Measurements from ENCODE around the gene CRMP1. TPM values are rescaled to one million over a fixed set of nuclear protein-coding genes. Genes with fewer than 3 reads are reported as not detected.
A peak's percentile ranks its signal among the peaks of the same experiment; 100 is the strongest.
"Not testable (repeated sequence)": the region's sequence is repeated elsewhere in the genome, so short reads cannot be mapped to it uniquely, and the experiment has no call there.

Gene CRMP1
- total RNA-seq, 1 experiment from 2014 or later: 106 TPM

GRCh38 chr4:5839332-5839731 is 53.6 kb downstream of the CRMP1 start:
- peaks cover 44% of the 10 kb centered on the region for H3K36me3 ChIP-seq (replicated peaks; ENCODE audit: control insufficient read depth, insufficient read depth, low read length)
- DNase-seq: no peak

GRCh38 chr4:5837483-5837882 is 55.4 kb downstream of the CRMP1 start:
- H3K36me3 ChIP-seq (replicated peaks; ENCODE audit: control insufficient read depth, insufficient read depth, low read length): peaks cover 40% of the 10 kb centered on the region
- not testable (repeated sequence) for DNase-seq; H3K27me3 ChIP-seq (ENCODE audit: control insufficient read depth, insufficient read depth, low read length); H3K4me3 ChIP-seq (ENCODE audit: insufficient read depth, low read depth, low read length)

More at GRCh38 chr4:5839332-5839731, 53.6 kb downstream of the CRMP1 start:
- Histone ChIP-seq H3K4me3 (ENCODE audit: insufficient read depth, low read depth, low read length) (no peak overlapping the region), H3K27me3 (ENCODE audit: control insufficient read depth, insufficient read depth, low read length) (no peaks in the 10 kb centered on the region)

- Histone ChIP-seq H3K36me3 (replicated peaks; ENCODE audit: control insufficient read depth, insufficient read depth, low read length) (peaks cover 38% of the 10 kb centered on the region), H3K27me3 (ENCODE audit: control insufficient read depth, insufficient read depth, low read length) (no peaks in the 10 kb centered on the region), H3K4me3 (ENCODE audit: insufficient read depth, low read depth, low read length) (no peak overlapping the region)
- DNase-seq: no peak
Observed at GRCh38 chr4:5836943-5837342, 55.9 kb downstream of the CRMP1 start.

GRCh38 chr4:5828005-5828391 is 64.9 kb downstream of the CRMP1 start:
- H3K36me3 ChIP-seq (replicated peaks; ENCODE audit: control insufficient read depth, insufficient read depth, low read length): peaks cover 29% of the 10 kb centered on the region
- no peaks in the 10 kb centered on the region for H3K27me3 ChIP-seq (ENCODE audit: control insufficient read depth, insufficient read depth, low read length)
- H3K4me3 ChIP-seq (ENCODE audit: insufficient read depth, low read depth, low read length): no peak overlapping the region
- no peak for DNase-seq

GRCh38 chr4:5827108-5828004 is 65.5 kb downstream of the CRMP1 start:
- Histone ChIP-seq H3K27me3 (ENCODE audit: control insufficient read depth, insufficient read depth, low read length) (no peaks in the 10 kb centered on the region), H3K36me3 (replicated peaks; ENCODE audit: control insufficient read depth, insufficient read depth, low read length) (peaks cover 28% of the 10 kb centered on the region), H3K4me3 (ENCODE audit: insufficient read depth, low read depth, low read length) (no peak overlapping the region)
- no peak for DNase-seq

GRCh38 chr4:5826437-5827107 is 66.3 kb downstream of the CRMP1 start:
- no peak for DNase-seq
- Histone ChIP-seq H3K4me3 (ENCODE audit: insufficient read depth, low read depth, low read length) (no peak overlapping the region), H3K27me3 (ENCODE audit: control insufficient read depth, insufficient read depth, low read length) (no peaks in the 10 kb centered on the region), H3K36me3 (replicated peaks; ENCODE audit: control insufficient read depth, insufficient read depth, low read length) (peaks cover 28% of the 10 kb centered on the region)

- H3K4me3 ChIP-seq (ENCODE audit: insufficient read depth, low read depth, low read length): no peak overlapping the region
- no peak for DNase-seq
- H3K27me3 ChIP-seq (ENCODE audit: control insufficient read depth, insufficient read depth, low read length): no peaks in the 10 kb centered on the region
- peaks cover 35% of the 10 kb centered on the region for H3K36me3 ChIP-seq (replicated peaks; ENCODE audit: control insufficient read depth, insufficient read depth, low read length)
Observed at GRCh38 chr4:5825321-5826041, 67.4 kb downstream of the CRMP1 start.

GRCh38 chr4:5824635-5825034 is 68.3 kb downstream of the CRMP1 start:
- peak; percentile 75 for DNase-seq
- no peak overlapping the region for H3K4me3 ChIP-seq (ENCODE audit: insufficient read depth, low read depth, low read length)
- H3K27me3 ChIP-seq (ENCODE audit: control insufficient read depth, insufficient read depth, low read length): no peaks in the 10 kb centered on the region
- peaks cover 37% of the 10 kb centered on the region for H3K36me3 ChIP-seq (replicated peaks; ENCODE audit: control insufficient read depth, insufficient read depth, low read length)

GRCh38 chr4:5824227-5824626 is 68.7 kb downstream of the CRMP1 start:
- DNase-seq: no peak
- H3K27me3 ChIP-seq (ENCODE audit: control insufficient read depth, insufficient read depth, low read length): no peaks in the 10 kb centered on the region
- peaks cover 37% of the 10 kb centered on the region for H3K36me3 ChIP-seq (replicated peaks; ENCODE audit: control insufficient read depth, insufficient read depth, low read length)
- no peak overlapping the region for H3K4me3 ChIP-seq (ENCODE audit: insufficient read depth, low read depth, low read length)

- Histone ChIP-seq H3K4me3 (ENCODE audit: insufficient read depth, low read depth, low read length) (no peak overlapping the region), H3K36me3 (replicated peaks; ENCODE audit: control insufficient read depth, insufficient read depth, low read length) (peaks cover 37% of the 10 kb centered on the region), H3K27me3 (ENCODE audit: control insufficient read depth, insufficient read depth, low read length) (no peaks in the 10 kb centered on the region)
- DNase-seq: no peak
Observed at GRCh38 chr4:5823542-5824211, 69.2 kb downstream of the CRMP1 start.

GRCh38 chr4:5822619-5823018 is 70.3 kb downstream of the CRMP1 start:
- Histone ChIP-seq H3K36me3 (replicated peaks; ENCODE audit: control insufficient read depth, insufficient read depth, low read length) (peaks cover 35% of the 10 kb centered on the region), H3K4me3 (ENCODE audit: insufficient read depth, low read depth, low read length) (no peak overlapping the region), H3K27me3 (ENCODE audit: control insufficient read depth, insufficient read depth, low read length) (no peaks in the 10 kb centered on the region)
- no peak for DNase-seq

GRCh38 chr4:5821665-5822358 is 71.1 kb downstream of the CRMP1 start:
- peak; percentile 90 for DNase-seq
- H3K27me3 ChIP-seq (ENCODE audit: control insufficient read depth, insufficient read depth, low read length): no peaks in the 10 kb centered on the region
- no peak overlapping the region for H3K4me3 ChIP-seq (ENCODE audit: insufficient read depth, low read depth, low read length)
- peaks cover 31% of the 10 kb centered on the region for H3K36me3 ChIP-seq (replicated peaks; ENCODE audit: control insufficient read depth, insufficient read depth, low read length)

GRCh38 chr4:5816851-5817375 is 76.0 kb downstream of the CRMP1 start:
- H3K27me3 ChIP-seq (ENCODE audit: control insufficient read depth, insufficient read depth, low read length): no peaks in the 10 kb centered on the region
- no peak for DNase-seq
- H3K4me3 ChIP-seq (ENCODE audit: insufficient read depth, low read depth, low read length): no peak overlapping the region
- H3K36me3 ChIP-seq (replicated peaks; ENCODE audit: control insufficient read depth, insufficient read depth, low read length): peaks cover 11% of the 10 kb centered on the region

All from H7 (cell line).